ACC112 (cell line): ENCODE measurements around the gene LHPP.

Experiments used
- H2AFZ ChIP-seq: fragments of 200-600 bp; sonication (generic); one replicate; pipeline ENCODE4 v1.6.0; 2017; ENCODE audit warnings: antibody characterized with exemption, low read length; ENCODE audit not compliant: unreplicated experiment
- H3K27ac ChIP-seq: fragments of 200-600 bp; sonication (generic); 2 replicates; pipeline ENCODE4 v1.5.1; 2014; ENCODE audit warnings: low read depth, mild to moderate bottlenecking, antibody characterized with exemption, low read length, moderate library complexity
- H3K27me3 ChIP-seq: fragments of 200-600 bp; sonication (generic); 2 replicates; pipeline ENCODE4 v1.6.1; 2014; ENCODE audit warnings: mild to moderate bottlenecking, antibody characterized with exemption, low read length, moderate library complexity, mixed read lengths; ENCODE audit not compliant: insufficient read depth
- H3K36me3 ChIP-seq: fragments of 200-600 bp; sonication (generic); 2 replicates; pipeline ENCODE4 v1.6.1; 2016; ENCODE audit warnings: mild to moderate bottlenecking, antibody characterized with exemption, low read length, moderate library complexity, mixed read lengths; ENCODE audit not compliant: insufficient read depth
- H3K4me1 ChIP-seq: fragments of 200-600 bp; sonication (generic); one replicate; pipeline ENCODE4 v1.6.1; 2016; ENCODE audit warnings: low read length, mixed read lengths; ENCODE audit not compliant: insufficient read depth, unreplicated experiment, control insufficient read depth
- H3K4me3 ChIP-seq: fragments of 200-600 bp; sonication (generic); 2 replicates; pipeline ENCODE4 v1.5.1; 2014; ENCODE audit warnings: mild to moderate bottlenecking, low read depth, low read length
- H3K79me2 ChIP-seq: fragments of 200-600 bp; sonication (generic); one replicate; pipeline ENCODE4 v1.6.0; 2016; ENCODE audit warnings: low read length; ENCODE audit not compliant: control insufficient read depth, unreplicated experiment, insufficient read depth

LHPP gene

DNA sequence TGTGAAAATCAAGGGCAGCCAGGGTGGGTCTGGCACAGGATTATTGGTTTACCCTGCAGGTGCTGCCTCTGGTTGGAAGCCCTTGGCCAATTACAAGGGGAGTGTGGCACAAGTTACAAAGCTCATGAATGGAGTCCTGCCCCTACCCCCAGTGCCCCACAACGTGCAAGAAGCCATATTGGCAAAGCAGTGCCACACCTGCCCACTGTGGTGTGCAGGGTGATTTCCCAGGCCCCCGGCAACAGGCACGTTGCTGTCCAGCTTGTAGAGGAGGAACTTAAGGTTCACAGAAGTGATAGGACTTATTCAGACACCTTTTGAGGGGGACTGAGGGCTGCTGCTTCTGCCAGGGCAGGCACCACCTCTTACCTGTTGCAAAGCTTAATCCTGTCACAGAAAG, 11.4 kb downstream of the LHPP start:
- Histone ChIP-seq H3K4me3 (no peak overlapping the region), H3K79me2 (no peaks in the 10 kb centered on the region), H3K27ac (no peak overlapping the region), H2AFZ (no peak overlapping the region), H3K27me3 (no peaks in the 10 kb centered on the region), H3K36me3 (no peaks in the 10 kb centered on the region), H3K4me1 (no peaks in the 10 kb centered on the region)

DNA sequence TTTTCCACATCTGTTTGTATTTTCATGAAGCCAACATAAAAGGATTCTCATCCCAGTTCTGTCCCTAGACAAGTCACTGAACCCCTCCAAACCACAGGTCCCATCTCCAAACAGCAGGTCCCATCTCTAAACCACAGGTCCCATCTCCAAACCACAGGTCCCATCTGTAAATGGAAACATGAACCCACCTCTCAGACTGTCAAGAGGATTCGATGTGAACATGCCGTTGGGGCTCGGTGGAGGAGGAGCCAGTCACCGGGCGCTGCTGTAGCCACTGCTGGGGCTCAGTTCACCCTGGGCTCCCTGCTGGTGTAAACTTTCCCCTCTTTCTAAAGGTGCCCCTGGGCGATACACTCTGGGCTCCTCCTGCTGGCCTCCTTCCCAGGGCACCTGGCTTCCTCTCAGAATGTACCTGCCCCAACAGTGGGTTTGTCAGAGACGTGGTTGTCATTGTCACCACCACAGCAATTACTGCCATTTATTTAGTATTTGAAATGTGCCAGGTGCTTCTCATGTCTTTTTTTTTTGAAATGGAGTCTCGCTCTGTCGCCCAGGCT, 13.0 kb downstream of the LHPP start:
- no peaks in the 10 kb centered on the region for H3K4me1 ChIP-seq
- no peak overlapping the region for H3K4me3 ChIP-seq
- no peaks in the 10 kb centered on the region for H3K79me2 ChIP-seq

DNA sequence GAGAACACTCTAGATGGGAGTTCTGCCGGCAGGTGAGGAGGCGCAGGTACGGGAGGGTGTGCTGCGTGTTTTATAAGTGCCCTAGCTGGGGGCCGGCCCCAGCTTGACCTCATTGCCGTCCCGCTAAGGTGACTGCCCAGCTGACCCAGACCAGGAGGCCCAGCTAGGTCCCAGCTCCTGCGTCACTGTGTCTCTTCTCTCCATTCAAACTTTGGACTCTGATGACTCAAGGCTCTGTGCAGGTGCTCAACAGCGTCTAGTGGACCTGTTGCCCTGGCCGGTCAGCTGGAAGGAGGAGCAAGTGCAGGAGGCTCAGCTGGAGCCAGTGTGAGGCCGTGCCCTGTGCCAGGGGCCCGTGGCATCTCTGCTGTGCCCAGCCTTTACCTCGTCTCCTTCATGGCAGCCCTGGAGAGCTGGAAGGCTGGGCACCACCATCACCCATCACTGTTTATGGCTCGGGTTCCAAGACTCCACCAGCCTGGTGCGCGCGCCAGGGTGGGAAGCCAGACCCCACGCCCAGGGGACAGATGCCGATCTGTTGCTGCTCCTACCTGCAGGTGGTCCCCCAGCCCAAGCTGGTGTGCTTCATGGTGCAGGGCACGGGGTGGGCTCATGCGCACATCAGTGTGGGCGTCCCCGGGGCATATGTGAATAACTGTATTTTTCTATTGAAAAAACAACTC, 14.6 kb downstream of the LHPP start:
- no peak overlapping the region for H2AFZ ChIP-seq
- no peaks in the 10 kb centered on the region for H3K79me2 ChIP-seq
- H3K27ac ChIP-seq = no peak overlapping the region
- H3K4me1 ChIP-seq = no peaks in the 10 kb centered on the region
- H3K36me3 ChIP-seq = no peaks in the 10 kb centered on the region
- no peak overlapping the region for H3K4me3 ChIP-seq
- H3K27me3 ChIP-seq = no peaks in the 10 kb centered on the region

More for the DNA sequence above, 13.0 kb downstream of the LHPP start:
- no peak overlapping the region for H2AFZ ChIP-seq
- H3K27me3 ChIP-seq = no peaks in the 10 kb centered on the region
- H3K36me3 ChIP-seq = no peaks in the 10 kb centered on the region
- H3K27ac ChIP-seq = no peak overlapping the region

DNA sequence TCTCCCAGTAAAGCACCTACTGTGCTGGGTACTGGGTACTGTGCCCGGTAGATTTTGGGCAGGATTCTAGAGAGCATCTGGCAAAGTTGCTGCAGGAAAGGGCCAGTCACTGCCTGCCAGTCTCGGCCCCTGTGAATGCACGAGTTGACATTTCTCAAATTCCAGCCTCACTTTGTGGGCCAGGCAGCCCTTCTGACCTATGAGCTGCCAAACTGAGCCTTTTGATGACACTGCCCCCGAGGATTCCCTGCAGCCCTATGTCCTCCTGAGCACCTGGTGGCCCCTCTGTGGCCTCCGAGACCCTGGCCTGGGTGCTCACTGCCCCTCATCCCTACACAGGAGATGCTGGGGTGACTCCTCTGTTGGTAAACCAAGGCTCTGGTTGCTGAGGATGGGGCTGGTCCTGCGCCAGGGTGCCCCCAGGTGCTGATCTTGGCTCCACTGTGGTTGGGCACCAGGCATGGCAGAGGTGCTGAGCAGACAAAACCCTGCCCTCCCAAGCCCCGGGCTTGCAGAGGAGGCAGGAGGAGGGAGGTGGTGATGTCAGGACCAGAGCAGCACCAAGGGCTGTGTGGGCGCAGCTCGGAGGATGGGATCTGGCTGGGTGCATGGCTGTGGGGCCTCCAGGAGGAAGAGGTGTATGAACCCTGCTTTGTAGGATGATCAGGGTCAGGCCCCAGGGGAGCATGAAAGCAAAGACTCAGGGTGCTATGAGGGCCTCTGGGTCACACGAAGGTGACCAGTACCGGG, 16.2 kb downstream of the LHPP start:
- H3K4me1 ChIP-seq = no peaks in the 10 kb centered on the region
- no peak overlapping the region for H3K4me3 ChIP-seq
- no peaks in the 10 kb centered on the region for H3K79me2 ChIP-seq
- no peak overlapping the region for H3K27ac ChIP-seq
- H3K36me3 ChIP-seq = no peaks in the 10 kb centered on the region
- H2AFZ ChIP-seq = no peak overlapping the region
- H3K27me3 ChIP-seq = no peaks in the 10 kb centered on the region

DNA sequence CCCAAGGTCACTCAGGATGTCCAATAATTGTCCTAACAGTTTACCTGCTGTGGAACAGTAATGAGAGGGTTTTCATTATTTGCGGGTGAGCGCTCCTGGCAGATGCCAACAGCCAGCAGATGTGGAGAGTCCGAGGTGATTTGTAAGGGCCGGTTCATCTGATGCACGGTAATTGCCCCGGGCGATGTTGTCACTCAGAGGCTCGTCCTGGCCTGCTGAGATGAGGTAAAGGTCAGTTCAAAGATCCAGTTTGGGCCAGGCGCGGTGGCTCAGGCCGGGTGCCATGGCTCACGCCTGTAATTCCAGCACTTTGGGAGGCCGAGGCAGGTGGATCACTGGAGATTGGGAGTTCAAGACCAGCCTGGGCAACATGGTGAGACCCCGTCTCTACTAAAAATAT, 16.9 kb downstream of the LHPP start:
- H3K27ac ChIP-seq = no peak overlapping the region
- no peak overlapping the region for H2AFZ ChIP-seq
- H3K4me1 ChIP-seq = no peaks in the 10 kb centered on the region
- no peaks in the 10 kb centered on the region for H3K79me2 ChIP-seq
- no peak overlapping the region for H3K4me3 ChIP-seq
- no peaks in the 10 kb centered on the region for H3K27me3 ChIP-seq
- no peaks in the 10 kb centered on the region for H3K36me3 ChIP-seq

DNA sequence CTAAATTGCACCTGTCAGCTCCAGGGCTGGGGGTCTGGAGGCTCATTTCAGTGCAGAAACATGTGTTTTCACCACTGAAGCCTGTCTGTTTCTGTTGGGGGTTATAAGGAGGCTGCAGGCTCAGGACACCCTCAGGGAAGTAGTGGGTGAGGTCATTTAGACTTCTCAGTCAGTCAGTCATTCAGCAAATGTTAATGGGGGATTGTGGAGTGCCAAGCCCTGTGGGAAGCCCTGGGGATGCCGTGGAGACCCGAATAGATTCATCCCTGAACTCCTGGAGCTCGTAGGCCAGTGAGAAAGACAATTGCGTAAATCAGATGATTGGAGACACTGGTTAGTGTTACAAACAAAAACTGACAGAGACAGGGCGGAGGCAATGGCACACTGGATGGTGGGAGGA, 19.2 kb downstream of the LHPP start:
- Histone ChIP-seq H3K4me1 (no peaks in the 10 kb centered on the region), H3K4me3 (no peak overlapping the region), H3K27ac (no peak overlapping the region), H3K79me2 (no peaks in the 10 kb centered on the region), H3K27me3 (no peaks in the 10 kb centered on the region), H3K36me3 (no peaks in the 10 kb centered on the region), H2AFZ (no peak overlapping the region)

DNA sequence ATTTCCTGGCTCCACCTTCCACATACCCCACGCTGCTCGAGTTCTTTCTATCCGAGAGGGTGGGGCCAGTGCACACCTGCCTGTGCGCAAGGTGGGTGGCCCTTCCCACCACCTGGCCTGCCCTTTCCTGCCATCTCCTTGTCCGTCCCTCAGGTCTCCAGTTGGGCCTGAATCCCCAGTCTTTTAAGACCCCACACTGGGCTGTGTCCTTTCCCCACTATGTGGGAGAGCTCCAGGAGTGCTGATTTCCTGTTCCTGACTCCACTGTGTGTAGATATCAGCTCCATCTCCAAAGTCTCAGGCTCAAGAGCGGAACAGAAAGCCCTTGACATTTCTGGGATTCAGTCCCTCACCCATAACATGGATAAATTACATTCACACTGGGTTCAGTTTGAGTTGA, 20.1 kb downstream of the LHPP start:
- Histone ChIP-seq H3K79me2 (no peaks in the 10 kb centered on the region), H3K27ac (no peak overlapping the region)

DNA sequence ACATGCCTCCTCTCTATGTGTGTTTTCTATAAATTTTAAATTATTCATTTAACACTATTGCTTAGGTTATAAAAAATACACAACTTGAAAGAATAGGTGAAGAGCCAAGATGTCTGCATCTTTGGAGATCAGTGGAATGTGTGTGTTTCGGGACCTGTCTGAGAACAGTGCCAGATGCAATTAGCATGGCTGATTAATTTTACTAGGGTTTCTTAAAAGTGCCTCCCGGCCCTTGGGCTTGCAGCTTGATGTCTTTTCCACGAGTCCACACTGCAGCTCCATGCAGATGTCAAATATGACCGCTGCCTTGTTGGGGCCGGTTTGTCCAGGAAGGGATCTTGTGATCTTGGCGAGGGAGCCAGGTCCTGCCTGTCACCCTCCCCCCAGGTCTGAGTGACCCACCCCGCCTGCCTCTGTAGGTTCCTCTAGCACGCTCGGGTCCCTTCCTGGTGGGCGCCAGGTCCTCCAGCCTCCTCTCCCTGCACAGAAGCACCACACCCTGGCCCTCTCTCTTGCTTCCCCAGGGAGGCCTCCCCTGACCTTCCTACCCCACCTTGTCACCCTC, 20.7 kb downstream of the LHPP start:
- H2AFZ ChIP-seq = no peak overlapping the region
- no peaks in the 10 kb centered on the region for H3K36me3 ChIP-seq
- no peaks in the 10 kb centered on the region for H3K79me2 ChIP-seq
- no peaks in the 10 kb centered on the region for H3K27me3 ChIP-seq
- no peaks in the 10 kb centered on the region for H3K4me1 ChIP-seq
- no peak overlapping the region for H3K4me3 ChIP-seq
- no peak overlapping the region for H3K27ac ChIP-seq

More for the DNA sequence above, 20.1 kb downstream of the LHPP start:
- no peaks in the 10 kb centered on the region for H3K36me3 ChIP-seq
- no peaks in the 10 kb centered on the region for H3K27me3 ChIP-seq
- no peak overlapping the region for H3K4me3 ChIP-seq
- H3K4me1 ChIP-seq = no peaks in the 10 kb centered on the region
- H2AFZ ChIP-seq = no peak overlapping the region

DNA sequence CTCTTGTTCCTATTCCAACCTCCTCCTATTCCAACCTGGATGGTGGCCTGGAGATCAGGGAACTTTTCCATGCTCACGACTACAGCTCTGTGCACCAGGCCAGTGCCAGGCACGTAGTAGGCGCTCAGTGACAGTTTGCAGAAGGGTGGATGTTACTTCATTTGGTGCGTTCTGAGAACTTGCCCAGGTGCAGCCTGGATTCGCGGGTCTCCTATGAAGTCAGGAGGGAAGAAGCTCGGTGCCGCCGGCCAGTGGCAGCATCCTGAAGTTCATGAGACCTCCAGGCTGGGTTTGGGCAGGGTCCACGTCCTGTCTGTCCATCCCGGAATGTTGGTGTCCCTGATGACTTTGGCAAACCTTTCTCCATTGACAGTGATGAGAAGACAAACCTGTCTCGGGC, 21.3 kb downstream of the LHPP start:
- H3K27ac ChIP-seq = no peak overlapping the region
- no peak overlapping the region for H2AFZ ChIP-seq
- no peak overlapping the region for H3K4me3 ChIP-seq
- H3K4me1 ChIP-seq = no peaks in the 10 kb centered on the region
- no peaks in the 10 kb centered on the region for H3K79me2 ChIP-seq
- no peaks in the 10 kb centered on the region for H3K36me3 ChIP-seq
- H3K27me3 ChIP-seq = no peaks in the 10 kb centered on the region

DNA sequence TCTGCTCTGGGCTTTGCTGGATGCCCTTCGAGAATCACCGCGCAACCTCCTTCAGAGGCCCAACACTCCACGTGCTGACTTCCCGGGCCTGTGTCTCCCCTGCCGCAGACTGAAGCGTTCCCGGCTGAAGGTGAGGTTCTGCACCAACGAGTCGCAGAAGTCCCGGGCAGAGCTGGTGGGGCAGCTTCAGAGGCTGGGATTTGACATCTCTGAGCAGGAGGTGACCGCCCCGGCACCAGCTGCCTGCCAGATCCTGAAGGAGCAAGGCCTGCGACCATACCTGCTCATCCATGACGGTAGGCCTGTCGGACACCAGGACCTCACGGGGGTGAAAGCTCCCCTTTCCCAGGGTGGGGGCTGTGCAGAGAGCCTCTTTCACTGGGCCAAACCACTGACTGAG, 22.4 kb downstream of the LHPP start:
- H3K79me2 ChIP-seq = no peaks in the 10 kb centered on the region
- H3K27ac ChIP-seq = no peak overlapping the region
- no peaks in the 10 kb centered on the region for H3K36me3 ChIP-seq
- no peak overlapping the region for H3K4me3 ChIP-seq
- no peaks in the 10 kb centered on the region for H3K27me3 ChIP-seq
- H3K4me1 ChIP-seq = no peaks in the 10 kb centered on the region
- H2AFZ ChIP-seq = no peak overlapping the region
